GM23248 (cell line): ENCODE results near the gene PRR36.

Experiments used
- EZH2 ChIP-seq: fragments of 200-600 bp; sonication (generic); IDR thresholded peaks from 2 replicates; pipeline ENCODE4 v1.6.1; 2018; ENCODE audit warnings: antibody characterized with exemption, mild to moderate bottlenecking; ENCODE audit not compliant: insufficient read depth, poor library complexity, severe bottlenecking
- EZH2phosphoT487 ChIP-seq: fragments of 200-600 bp; sonication (generic); IDR thresholded peaks from 2 replicates; pipeline ENCODE4 v1.6.1; 2018; ENCODE audit warnings: antibody characterized with exemption, moderate library complexity, mild to moderate bottlenecking, low read depth; ENCODE audit not compliant: insufficient read depth

DNA sequence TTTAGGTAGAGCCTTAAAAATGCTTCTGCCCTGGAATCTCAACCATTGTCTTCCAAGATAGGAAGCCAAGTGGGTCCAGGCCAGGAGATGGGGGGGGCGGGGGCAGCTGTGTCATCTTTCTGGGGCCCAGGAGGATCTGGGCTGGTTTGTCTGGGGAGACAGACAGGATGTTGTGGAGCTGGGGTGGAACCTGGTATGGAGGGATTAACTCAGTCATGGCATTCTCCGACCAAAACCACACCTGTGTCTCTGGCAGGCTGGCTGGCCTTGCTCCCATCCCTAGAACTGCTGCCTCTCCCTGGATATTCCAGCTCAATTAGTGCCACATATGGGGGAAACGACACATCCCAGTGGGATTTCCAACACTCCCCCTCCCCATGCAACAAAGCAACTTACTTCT is 26.7 kb upstream of the PRR36 start:
- TF ChIP-seq EZH2phosphoT487: no peak
- no peak for TF ChIP-seq EZH2
